Measurements from ENCODE around the gene RHBDF1. TPM values are rescaled to one million over a fixed set of nuclear protein-coding genes. Genes with fewer than 3 reads are reported as not detected.

Gene RHBDF1
- total and polyA plus RNA-seq, 2 of the 13 experiments (the other 11 are each of a cell fraction or from before 2014, with no cell fraction given): 5.4 to 26.9 TPM

- TF ChIP-seq ZNF281 (CRISPR knock-in tag; IDR thresholded peaks at IDR 0.05; ENCODE audit: borderline replicate concordance) (no peak), TRIM22 (IDR thresholded peaks at IDR 0.05) (no peak), FOXJ3 (CRISPR knock-in tag; IDR thresholded peaks at IDR 0.05; ENCODE audit: borderline replicate concordance) (no peak), AHR (CRISPR knock-in tag; IDR thresholded peaks at IDR 0.05) (no peak), NFIB (CRISPR knock-in tag; IDR thresholded peaks at IDR 0.05; ENCODE audit: borderline replicate concordance) (no peak), ZKSCAN5 (CRISPR knock-in tag; IDR thresholded peaks at IDR 0.05) (no peak), CENPT (CRISPR knock-in tag; IDR thresholded peaks at IDR 0.05; ENCODE audit: low read depth) (0 out of 2 replicates have a peak, but pooled peaks have one; percentile 69), REPIN1 (CRISPR knock-in tag; IDR thresholded peaks at IDR 0.05; ENCODE audit: borderline replicate concordance, low read depth) (0 out of 2 replicates have a peak, but pooled peaks have one; percentile 28), KLF6 (CRISPR knock-in tag; IDR thresholded peaks at IDR 0.05) (peak; percentile 60; the same call in 1 of the 2 replicates), ZNF3 (CRISPR knock-in tag; IDR thresholded peaks at IDR 0.05) (no peak), ZNF576 (CRISPR knock-in tag; IDR thresholded peaks at IDR 0.05) (no peak), ZNF350 (CRISPR knock-in tag; IDR thresholded peaks at IDR 0.05; ENCODE audit: borderline replicate concordance, low read depth) (no peak), THAP11 (CRISPR knock-in tag; IDR thresholded peaks at IDR 0.05) (0 out of 2 replicates have a peak, but pooled peaks have one; percentile 23), ZNF501 (CRISPR knock-in tag; IDR thresholded peaks at IDR 0.05) (peak; percentile 38; the same call in 1 of the 2 replicates), ELF3 (CRISPR knock-in tag; IDR thresholded peaks at IDR 0.05) (peak; percentile 53; the same call in 1 of the 2 replicates), GATAD1 (CRISPR knock-in tag; IDR thresholded peaks at IDR 0.05) (peak; percentile 59; the same call in 1 of the 2 replicates), KMT2A (CRISPR knock-in tag; IDR thresholded peaks at IDR 0.05) (no peak), CC2D1A (CRISPR knock-in tag; IDR thresholded peaks at IDR 0.05) (no peak), FOSL2 (CRISPR knock-in tag; IDR thresholded peaks at IDR 0.05) (peak; percentile 42; the same call in 1 of the 2 replicates), SALL1 (CRISPR knock-in tag; IDR thresholded peaks at IDR 0.05) (peak; percentile 71), BHLHE40 (IDR thresholded peaks at IDR 0.05; ENCODE audit: low read length) (0 out of 2 replicates have a peak, but pooled peaks have one; percentile 17)
- TF ChIP-seq, protein P1, sequence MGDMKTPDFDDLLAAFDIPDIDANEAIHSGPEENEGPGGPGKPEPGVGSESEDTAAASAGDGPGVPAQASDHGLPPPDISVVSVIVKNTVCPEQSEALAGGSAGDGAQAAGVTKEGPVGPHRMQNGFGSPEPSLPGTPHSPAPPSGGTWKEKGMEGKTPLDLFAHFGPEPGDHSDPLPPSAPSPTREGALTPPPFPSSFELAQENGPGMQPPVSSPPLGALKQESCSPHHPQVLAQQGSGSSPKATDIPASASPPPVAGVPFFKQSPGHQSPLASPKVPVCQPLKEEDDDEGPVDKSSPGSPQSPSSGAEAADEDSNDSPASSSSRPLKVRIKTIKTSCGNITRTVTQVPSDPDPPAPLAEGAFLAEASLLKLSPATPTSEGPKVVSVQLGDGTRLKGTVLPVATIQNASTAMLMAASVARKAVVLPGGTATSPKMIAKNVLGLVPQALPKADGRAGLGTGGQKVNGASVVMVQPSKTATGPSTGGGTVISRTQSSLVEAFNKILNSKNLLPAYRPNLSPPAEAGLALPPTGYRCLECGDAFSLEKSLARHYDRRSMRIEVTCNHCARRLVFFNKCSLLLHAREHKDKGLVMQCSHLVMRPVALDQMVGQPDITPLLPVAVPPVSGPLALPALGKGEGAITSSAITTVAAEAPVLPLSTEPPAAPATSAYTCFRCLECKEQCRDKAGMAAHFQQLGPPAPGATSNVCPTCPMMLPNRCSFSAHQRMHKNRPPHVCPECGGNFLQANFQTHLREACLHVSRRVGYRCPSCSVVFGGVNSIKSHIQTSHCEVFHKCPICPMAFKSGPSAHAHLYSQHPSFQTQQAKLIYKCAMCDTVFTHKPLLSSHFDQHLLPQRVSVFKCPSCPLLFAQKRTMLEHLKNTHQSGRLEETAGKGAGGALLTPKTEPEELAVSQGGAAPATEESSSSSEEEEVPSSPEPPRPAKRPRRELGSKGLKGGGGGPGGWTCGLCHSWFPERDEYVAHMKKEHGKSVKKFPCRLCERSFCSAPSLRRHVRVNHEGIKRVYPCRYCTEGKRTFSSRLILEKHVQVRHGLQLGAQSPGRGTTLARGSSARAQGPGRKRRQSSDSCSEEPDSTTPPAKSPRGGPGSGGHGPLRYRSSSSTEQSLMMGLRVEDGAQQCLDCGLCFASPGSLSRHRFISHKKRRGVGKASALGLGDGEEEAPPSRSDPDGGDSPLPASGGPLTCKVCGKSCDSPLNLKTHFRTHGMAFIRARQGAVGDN (CRISPR knock-in tag; IDR thresholded peaks at IDR 0.05): peak; percentile 71
- TF ChIP-seq, protein P2, sequence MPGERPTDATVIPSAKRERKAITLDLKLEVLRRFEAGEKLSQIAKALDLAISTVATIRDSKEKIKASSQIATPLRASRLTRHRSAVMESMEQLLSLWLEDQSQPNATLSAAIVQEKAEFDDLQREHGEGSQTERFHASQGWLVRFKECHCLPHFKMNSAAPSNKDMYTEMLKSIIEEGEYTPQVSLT (CRISPR knock-in tag; IDR thresholded peaks at IDR 0.05; ENCODE audit: borderline replicate concordance, low read depth): no peak
Observed at GRCh38 chr16:65745-66144, 6.7 kb downstream of the RHBDF1 start (continued).

Data from HepG2 (cell line).